Fibroblast of upper back skin (primary cell): ENCODE results near the gene RUNX1.
A peak's percentile ranks its signal among the peaks of the same experiment; 100 is the strongest.

Source experiments
- DNase-seq: peaks from one replicate; pipeline ENCODE4 v3.0.0-alpha.2; 2013

RUNX1 gene

DNA sequence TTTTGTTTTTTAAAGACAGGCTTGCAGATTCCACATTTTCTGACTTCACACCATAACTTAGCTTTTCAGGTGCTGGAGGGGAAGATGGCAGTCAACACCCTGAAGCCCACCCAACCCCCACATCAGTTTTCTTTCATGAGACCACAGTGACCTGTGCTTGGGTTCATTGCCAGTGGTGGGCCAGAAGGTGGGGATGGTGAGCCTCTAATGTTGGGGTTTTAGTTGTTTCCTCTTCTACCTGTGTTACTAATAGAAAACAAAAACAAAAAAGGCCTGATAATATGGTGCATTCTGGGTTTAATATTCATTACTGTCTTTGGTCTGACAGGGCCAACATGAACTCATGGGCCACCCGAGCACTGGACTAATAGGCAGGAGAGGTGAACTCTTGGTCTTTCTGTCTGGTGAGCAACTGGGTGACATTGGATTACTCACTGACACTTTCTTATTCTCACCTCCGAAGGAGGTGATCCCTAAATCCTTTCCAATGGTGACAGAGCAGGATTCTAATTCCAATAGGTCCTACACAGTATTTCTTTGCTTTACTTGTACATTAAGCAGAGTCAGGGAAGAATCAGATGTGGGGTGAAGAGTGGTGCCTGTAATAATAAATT lies 247.5 kb downstream of the RUNX1 start:
- no peak for DNase-seq

DNA sequence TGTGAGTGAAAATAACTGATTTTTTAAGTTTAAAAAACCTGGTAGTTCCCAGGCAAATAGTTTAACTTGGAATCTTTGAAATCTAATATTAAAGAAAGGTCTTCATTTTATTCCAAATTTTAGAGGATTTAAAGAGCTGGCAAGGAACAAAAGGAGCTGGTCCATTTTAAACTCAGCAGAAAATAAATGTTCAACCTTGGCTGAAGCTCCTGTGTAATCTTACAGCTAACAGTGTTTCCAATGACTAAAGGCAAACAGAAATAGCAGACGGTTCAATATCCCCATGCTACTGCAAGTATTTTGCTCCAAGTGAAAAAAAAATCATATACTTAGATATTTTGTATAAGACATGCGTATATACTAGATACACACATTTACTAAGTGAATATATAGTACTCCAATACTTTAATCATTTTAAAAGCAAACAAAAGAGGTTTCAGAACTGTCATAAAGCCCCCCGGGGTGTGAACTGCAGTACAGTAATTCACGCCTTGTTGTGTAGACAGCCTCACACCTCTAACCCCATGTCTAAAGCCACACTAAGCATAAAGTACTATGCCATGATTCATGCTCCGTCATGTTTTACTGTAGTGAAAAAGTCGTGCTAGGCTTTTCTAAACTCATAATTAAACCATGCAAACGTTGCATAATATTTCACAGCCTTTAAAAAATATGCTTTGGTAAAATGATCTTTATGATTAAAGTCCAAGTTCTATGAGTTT lies 248.1 kb downstream of the RUNX1 start:
- DNase-seq: peak; percentile 58

DNA sequence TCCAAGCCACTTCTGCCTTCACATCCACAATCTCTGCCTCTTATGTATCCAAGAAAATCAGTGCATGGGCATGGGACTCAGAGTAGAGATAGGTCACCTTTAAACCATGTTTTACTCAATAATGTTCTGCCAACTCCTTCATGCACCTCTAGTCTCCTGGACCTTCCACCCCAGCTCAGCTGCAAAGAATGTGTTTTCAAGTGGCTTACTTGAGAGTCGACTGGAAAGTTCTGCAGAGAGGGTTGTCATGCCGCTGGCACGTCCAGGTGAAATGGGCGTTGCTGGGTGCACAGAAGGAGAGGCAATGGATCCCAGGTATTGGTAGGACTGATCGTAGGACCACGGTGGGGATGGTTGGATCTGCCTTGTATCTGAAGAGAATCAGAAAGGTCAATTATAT lies 250.0 kb downstream of the RUNX1 start:
- no peak for DNase-seq

DNA sequence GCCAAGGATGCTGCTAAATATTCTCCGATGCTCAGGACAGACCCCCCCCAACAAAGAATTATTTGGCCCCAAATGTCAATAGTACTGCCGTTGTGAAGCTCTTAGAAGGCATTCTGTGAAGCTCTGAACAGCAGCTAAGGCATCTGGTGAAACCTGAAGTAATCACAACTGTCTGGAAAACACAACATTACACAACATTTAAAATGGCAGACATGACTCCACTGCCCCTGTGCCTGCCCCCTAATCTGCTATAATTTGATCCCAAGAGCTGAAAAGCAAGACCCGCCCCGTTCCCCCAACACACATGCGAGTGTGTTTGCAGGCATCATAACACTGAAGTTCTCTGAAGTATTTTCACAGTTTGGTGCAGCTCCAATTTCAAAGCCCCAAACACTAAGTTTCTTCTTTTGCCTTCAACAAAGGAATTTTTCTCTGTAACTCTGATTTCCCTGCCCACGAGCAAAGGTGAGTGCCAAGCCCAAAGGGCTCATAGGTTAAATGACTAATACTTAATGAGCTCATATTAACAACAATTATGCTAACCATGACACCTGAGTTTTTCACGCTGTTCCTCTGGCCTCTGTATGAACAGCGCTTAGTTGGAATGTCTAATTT lies 251.1 kb downstream of the RUNX1 start:
- DNase-seq: no peak

DNA sequence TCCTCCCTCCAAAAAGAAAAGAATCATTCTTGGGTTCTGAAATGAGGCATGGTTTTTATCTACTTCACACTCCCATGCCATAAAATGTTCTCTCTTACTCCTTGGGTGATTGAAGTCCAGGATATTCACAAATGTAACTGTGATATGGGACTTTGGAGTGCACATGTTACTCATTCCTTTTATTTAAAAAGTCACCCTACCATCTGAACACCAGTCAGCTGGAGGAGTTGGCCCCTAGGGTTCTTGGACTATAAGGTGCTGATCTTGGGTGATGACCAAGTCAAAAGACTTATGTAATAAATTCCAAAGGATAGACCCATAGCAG lies 251.9 kb downstream of the RUNX1 start:
- no peak for DNase-seq

DNA sequence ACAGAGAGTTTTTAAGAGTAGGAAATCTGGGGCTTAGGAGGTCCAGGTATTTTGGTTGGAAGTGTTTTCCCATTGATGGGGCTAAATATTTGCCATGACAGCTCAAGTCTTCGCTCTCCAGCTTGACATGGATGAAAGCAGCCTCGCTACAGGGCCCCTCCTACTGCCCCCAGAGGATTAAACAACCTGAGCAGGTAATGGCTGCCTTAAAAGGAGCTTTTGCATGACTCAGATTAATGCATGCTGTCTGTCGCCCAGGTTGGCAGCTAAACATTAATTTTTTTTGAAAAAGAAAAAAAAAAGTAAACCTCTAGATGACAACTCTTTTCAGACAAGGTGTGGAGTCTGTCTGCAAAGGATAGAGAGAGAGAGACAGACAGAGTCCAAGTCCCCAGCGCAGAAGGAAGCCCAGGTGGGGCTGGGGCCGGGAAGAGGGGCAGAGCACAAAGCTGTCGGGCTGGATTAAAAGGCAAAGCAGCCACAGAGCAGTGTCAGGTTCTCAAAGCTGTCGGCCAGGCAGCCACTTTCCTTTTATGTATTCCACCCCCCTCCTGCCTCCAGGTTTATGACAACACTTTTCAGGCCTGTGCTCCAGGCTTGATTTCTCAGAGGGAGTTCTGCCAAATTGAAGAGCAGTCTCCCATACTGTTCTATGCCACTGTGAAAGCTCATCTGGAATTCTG lies 252.4 kb downstream of the RUNX1 start:
- DNase-seq: no peak

DNA sequence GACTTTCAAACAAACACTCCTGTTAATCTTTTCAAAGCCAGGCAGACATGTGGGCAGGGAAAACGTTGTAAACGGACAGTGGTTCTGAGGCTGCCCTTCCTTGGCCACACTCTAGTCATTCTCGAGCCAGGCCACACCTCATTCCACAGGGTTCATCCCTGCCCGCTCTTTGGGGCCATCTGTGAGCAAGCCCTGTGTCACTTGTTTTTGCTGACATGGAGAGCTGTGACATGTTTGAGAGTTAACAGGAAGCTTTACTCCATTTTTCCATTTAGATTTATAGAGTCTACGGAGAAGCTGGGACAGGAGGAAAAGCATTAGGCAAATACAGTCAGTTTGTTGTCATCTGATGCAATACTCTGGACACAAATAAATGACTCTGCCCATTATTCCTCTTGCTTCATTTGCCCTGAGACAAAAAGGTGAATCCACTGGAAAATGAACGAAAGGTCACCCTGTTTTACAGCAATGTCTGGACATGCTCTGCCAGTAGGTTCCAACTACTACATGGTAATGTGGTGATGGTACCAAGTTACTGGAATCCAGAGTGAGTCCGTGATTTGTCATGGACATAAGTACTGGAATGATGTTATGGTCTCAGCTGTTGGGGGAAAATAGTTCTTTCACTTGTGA lies 253.4 kb downstream of the RUNX1 start:
- DNase-seq: peak; percentile 50

DNA sequence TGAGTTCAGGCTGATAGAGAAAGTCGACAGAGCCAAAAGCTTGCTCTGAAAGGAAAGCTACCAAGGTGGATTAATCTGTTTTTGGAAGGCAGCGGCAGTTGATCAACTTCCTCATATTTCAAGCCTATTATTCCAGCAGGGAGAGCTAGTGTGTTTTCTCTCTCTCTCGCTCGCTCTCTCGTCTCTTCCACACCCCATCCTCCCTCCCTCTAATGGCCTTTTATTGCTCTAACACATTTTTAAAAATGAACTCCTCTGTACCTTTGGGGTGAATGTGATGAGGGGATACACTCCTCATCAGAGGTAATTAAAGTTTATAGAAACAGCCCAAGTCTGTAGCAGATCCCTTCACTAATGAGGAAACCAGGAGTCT lies 253.9 kb downstream of the RUNX1 start:
- DNase-seq: no peak

DNA sequence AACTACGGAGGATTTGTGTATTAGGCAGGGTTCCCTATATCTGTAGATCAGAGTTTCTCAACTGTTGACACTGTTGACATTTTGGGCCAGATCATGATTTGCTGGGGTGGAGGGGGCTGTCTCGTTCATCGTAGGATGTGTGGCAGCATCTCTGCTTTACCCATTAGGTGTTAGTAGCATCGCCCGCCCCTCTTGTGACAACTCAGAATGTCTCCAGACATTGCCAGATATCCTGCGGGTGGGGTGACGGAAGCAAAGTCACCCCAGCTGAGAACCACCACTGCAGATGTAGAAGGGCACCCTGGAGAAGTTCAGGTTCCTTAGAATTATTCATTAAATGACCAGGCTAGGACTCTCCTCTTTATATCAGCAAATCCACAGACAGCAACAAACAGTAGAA lies 254.4 kb downstream of the RUNX1 start:
- DNase-seq: no peak

DNA sequence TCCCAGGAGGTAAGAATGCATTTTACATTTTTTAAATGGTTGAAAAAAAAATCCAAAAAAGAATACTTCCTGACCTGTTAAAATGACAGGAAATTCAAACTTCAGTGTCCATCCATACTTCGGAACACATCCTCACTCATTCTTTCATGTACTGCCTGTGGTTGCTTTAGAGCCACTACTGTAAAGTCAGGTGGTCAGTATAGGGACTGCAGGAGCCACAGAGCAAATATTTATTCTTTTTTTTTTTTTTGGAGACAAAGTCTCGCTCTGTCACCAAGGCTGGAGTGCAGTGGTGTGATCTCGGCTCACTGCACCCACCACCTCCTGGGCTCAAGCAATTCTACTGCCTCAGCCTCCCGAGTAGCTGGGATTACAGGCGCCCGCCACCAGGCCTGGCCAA lies 255.6 kb downstream of the RUNX1 start:
- no peak for DNase-seq

DNA sequence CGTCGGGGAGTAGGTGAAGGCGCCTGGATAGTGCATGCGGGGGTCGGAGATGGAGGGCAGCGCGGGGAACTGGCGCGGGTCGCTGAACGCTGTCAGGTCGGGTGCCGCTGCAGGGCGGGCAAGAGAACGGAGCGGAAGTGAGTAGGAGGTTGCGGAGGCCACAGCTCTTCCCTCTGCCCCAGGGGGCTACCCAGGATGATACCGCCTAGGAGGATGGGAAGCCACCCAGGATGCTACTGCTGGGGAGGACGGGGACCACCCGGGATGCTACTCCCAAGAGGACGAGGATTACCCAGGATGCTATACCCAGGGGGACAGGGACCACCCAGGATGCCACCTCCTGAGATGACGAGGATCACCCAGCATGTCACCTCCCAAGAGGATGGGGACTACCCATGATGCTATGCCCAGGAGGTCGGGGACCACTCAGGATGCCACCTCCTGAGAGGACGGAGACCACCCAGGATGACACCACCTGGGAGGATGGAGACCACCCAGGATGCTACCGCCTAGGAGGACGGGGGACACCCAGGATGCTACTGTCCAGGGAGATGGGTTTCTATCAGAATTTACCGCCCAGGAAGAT lies 256.5 kb downstream of the RUNX1 start:
- DNase-seq: no peak

DNA sequence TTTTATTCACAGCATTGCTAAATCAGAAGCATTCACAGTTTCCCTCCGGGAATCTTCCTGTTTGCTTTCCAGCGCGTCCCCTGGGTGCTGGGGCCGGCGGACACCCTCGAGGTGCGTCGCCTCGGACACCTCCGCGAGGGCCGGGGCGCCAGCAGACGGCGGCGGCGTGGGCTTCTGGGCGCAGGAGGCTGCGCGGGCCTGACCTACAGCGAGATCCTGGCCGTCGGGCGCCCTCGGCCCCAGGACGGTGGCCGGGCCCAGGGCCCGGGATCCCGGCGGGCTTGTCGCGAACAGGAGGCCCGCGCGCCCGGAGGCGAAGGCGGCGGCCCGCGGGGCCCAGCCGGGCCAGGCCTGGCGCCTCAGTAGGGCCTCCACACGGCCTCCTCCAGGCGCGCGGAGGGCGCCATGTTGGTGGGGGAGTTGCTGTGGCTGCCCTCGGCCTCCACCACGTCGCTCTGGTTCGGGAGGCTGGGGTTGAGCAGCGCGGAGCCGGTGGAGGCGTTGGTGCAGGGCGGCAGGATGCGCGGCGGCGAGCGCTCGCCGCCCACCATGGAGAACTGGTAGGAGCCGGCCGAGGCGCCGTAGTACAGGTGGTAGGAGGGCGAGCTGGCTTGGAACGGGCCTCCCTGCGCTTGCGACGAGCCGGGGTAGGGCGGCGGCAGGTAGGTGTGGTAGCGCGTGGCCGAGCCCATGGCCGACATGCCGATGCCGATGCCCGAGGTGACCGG lies 257.2 kb downstream of the RUNX1 start:
- no peak for DNase-seq

DNA sequence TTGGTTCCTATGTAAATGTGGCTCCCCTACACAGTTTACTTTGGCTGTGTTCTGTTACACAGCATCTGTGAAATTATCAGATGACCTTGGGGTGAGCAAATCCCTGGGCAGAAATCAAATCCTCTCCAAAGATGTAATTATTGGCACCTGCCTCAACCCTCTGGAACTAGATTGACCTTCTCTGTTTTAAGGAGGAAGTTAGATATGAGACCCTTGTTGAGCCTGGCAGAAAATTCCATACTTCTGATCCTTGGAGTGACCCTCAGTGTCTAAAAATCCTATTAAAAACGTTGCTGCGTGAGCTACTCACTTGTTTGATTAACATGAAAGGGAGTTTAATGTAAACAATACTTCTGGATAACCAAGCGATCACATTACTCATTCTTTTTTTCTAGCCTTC lies 258.3 kb downstream of the RUNX1 start:
- DNase-seq: no peak

DNA sequence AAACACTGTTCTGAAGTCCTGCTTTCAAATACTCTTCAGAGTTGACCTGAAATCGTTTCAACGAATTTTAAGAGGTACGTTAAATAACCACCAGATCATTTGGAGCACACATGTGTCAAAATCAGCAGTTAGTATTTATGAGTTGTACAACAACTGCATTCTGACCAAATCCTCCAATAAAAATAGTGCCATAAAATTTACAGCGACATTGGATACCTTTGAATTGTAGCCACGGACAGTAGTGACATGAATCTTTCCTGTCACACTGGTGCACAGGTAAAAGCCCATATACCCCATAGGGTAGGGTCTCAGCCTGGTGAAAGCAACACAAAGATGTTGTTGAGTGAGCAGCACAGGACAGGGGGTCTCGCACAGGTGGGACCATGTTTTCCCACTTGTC lies 258.8 kb downstream of the RUNX1 start:
- DNase-seq: no peak

DNA sequence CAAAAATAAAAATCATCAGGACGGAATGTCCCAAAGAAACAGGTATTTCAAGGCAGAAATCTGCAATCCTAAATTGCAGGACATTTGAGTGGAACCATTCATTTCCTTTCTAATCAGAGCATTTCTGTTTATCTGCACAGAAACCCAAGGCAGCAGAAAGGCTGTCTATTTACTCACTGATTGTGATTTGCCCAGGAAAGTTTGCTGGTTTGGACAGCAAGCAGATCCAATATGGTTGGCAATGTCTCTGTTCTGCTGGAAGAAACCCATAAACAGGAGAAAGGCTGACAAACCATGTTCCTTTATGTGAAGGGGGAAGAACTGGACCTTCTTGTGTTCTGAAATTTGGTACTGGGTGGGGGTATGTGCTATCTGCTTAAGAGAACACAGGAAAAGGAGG lies 260.2 kb downstream of the RUNX1 start:
- DNase-seq: no peak

DNA sequence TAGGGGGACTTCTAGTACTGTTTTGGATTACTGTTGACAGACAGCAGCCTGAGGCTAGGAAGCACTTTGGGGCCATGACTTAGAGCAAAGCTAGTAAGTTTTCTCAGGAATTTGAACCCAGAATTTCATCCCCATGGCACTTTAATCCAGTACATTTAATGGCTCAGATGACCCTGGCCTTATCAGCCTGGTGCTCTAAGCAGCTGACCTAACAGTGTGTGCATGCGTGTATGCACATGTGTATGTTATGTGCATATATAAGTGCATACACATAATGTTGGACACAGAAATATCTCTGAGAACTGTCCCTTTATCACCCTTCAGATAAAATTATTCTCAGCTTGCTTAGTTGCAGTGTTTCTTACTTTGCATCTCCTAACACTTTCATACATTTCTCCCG lies 265.3 kb downstream of the RUNX1 start:
- DNase-seq: no peak

DNA sequence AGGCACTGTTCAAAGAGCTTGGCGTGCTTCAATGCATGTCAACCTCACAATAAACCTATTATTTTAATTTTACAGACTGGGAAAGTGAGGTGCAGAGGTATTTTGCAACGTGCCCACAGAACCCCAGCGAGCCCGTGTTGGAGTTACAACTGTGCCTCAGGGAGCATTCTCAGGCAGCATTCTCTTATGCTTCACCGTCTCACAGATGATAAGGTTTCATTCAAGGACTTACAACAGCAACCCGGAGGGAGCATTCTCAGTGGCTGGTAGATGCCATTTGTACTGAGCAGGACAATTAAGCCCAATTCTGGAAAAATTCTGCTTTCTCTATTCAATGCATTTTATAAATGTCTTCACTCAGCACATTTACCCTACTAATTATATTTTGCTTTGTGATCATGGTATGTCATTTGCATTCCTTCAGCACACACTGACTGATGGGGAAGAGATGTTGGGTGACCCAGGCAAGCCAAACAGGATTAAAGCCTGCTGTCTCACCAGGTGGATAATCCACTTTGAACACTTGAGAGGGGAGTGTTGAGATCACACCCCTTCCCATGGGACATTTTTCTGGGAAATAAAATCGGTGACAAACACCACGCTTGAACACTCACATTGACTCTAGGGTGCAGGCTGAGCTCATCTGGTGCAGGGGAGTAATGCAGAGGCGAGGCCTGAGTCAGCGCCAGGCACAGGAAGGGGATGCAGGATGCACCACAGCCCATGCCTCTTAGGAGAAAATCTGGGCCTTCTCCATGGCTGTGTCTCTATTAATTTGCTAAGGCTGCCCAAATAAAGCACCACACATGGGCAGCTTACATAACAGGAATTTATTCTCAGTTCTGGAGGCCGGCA lies 266.4 kb downstream of the RUNX1 start:
- DNase-seq: no peak

DNA sequence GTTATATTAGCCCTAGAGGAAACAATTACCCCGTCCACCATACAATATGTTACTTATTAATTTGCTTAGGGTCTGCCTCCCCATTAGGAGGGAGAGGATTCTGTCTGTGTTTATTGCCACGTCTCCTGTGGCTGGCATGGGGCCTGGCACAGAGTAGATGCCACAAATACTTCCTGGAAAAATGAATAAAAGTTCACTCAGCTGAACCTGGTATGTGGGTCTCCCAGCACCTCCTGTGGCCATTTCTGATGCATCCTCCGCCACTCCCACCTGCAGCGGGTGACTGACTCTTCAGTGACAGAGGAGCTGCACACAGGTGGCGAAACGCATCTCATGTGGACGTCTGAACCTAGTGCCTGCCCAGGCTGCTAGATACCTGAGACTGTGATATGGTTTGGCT lies 267.6 kb downstream of the RUNX1 start:
- DNase-seq: no peak

DNA sequence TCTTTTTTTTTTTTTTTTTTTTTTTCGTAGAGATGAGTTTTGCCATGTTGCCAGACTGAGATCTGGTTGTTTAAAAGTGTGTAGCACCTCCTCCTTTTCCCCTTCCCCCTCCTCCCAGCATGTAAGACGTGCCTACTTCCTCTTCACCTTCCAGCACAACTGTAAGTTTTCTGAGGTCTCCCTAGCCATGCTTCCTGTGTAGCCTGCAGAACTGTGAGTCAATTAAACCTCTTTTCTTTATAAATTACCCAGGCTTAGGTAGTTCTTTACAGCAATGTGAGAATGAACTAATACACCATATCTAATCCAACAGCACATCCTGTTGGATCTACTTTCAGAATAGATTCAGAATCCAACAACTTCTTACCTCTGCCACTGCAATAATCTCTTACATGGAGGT lies 269.2 kb downstream of the RUNX1 start:
- DNase-seq: no peak

DNA sequence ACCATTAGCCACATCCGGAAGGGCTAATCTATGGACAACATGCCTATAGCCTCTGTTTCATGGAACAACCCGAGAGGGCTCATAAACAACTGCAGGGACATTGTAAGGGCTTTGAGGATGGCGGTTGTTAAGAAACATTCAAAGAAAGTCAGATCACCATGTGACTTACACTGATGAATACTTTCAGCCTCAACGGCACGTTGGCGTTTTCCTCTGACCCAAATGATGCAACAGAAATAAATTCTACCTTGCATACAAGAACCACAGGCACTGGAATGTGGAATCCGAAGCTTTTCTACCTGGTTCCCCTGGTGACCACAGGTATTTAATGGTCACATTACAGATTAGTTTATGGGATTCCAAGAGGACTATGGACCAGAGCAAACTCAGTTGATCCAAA lies 273.3 kb downstream of the RUNX1 start:
- peak; percentile 45 for DNase-seq

DNA sequence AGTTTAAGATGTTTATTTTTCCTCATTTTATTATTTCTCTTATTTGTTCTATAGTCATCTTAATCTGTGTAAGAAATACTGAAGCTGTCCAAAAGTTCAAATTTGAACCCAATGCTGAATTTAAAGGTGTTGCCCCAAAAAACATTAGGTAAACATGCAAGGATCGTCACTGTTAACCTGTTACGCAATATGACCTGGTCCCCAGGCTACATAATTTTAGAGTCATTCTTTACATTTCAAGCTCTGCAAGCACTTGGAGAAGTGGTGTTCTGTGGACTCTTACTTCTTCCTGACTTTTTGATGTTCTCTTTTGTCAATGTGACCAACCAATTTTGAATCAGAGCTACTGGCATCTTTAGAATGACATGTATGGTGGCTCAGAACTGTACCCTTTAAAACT lies 274.4 kb downstream of the RUNX1 start:
- no peak for DNase-seq
